H1 (cell line): ENCODE measurements around the gene RAET1L.

Experiments
- CEBPB ChIP-seq: IDR thresholded peaks from 2 replicates; pipeline ENCODE4 v1.6.1; 2012; ENCODE audit warnings: low read depth, low read length
- CHD1 ChIP-seq: IDR thresholded peaks from 2 replicates; pipeline ENCODE4 v1.6.1; 2012; ENCODE audit warnings: low read depth, low read length, improper control_type of control experiment
- EZH2 ChIP-seq: fragments of 200-600 bp; sonication (generic); IDR thresholded peaks from 2 replicates; pipeline ENCODE4 v1.7.1; 2012; ENCODE audit warnings: low read depth, mild to moderate bottlenecking, moderate library complexity, low read length, inconsistent platforms; ENCODE audit not compliant: severe bottlenecking
- FOSL1 ChIP-seq: IDR thresholded peaks from 2 replicates; pipeline ENCODE4 v1.6.1; 2011; ENCODE audit warnings: mild to moderate bottlenecking, low read depth, low read length, moderate library complexity; ENCODE audit not compliant: insufficient read depth
- HDAC6 ChIP-seq: IDR thresholded peaks from one replicate; pipeline ENCODE4 v1.7.1; 2012; ENCODE audit warnings: low read depth, mild to moderate bottlenecking, inconsistent platforms, low read length, moderate library complexity
- JUN ChIP-seq: IDR thresholded peaks from 2 replicates; pipeline ENCODE4 v1.6.1; 2011; ENCODE audit warnings: low read depth, mild to moderate bottlenecking, improper control_type of control experiment, low read length
- NRF1 ChIP-seq: IDR thresholded peaks from 2 replicates; pipeline ENCODE4 v1.6.1; 2011; ENCODE audit warnings: mild to moderate bottlenecking, low read depth, low read length, improper control_type of control experiment
- POLR2A ChIP-seq, 2 experiments: IDR thresholded peaks; 1 replicate in 1 of 2; 2 replicates in 1 of 2; pipeline ENCODE4 v1.6.1; 2011; ENCODE audit warnings: low read depth in 2 of 2, low read length in 2 of 2, mild to moderate bottlenecking in 2 of 2; ENCODE audit errors: control extremely low read depth in 1 of 2
- ZNF274 ChIP-seq: IDR thresholded peaks from 2 replicates; pipeline ENCODE4 v1.7.0; 2012; ENCODE audit warnings: low read length, borderline replicate concordance; ENCODE audit errors: extremely low read depth
- TF ChIP-seq, protein P1 (sequence below), 3 experiments: IDR thresholded peaks; 1 replicate in 2 of 3; 2 replicates in 1 of 3; pipeline versions ENCODE4 v1.5.1 to v1.6.1; 2011; ENCODE audit warnings: low read length in 3 of 3, mild to moderate bottlenecking in 3 of 3, inconsistent platforms in 2 of 3, low read depth in 1 of 3, moderate library complexity in 1 of 3; ENCODE audit not compliant: insufficient read depth in 1 of 3; ENCODE audit errors: control extremely low read depth in 1 of 3
- TF ChIP-seq, protein P2 (sequence below): IDR thresholded peaks from 2 replicates; pipeline ENCODE4 v1.6.1; 2011; ENCODE audit warnings: low read length, improper control_type of control experiment
- TF ChIP-seq, protein P3 (sequence below): IDR thresholded peaks from 2 replicates; pipeline ENCODE4 v1.6.1; 2012; ENCODE audit warnings: inconsistent platforms

DNA sequence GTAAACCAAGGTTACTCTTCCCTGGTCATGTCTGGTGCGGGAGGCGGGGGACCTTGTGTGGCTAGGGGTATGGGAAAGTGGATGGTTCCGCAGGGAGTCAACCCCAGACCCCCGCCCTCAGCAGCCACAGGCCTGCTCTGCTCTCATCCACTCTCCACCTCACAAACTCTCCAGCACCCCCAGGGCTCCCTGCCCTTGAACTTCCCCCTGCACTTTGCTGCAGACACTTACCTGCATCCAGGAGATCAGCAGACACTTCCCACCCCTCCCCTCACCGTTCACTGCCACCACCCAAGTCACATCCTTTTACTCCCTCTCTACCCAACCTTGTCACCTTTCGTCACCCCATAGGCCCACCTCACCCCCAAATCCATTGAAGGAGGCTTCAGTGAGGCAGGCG is 3.9 kb upstream of the RAET1L start:
- TF ChIP-seq, protein P1, sequence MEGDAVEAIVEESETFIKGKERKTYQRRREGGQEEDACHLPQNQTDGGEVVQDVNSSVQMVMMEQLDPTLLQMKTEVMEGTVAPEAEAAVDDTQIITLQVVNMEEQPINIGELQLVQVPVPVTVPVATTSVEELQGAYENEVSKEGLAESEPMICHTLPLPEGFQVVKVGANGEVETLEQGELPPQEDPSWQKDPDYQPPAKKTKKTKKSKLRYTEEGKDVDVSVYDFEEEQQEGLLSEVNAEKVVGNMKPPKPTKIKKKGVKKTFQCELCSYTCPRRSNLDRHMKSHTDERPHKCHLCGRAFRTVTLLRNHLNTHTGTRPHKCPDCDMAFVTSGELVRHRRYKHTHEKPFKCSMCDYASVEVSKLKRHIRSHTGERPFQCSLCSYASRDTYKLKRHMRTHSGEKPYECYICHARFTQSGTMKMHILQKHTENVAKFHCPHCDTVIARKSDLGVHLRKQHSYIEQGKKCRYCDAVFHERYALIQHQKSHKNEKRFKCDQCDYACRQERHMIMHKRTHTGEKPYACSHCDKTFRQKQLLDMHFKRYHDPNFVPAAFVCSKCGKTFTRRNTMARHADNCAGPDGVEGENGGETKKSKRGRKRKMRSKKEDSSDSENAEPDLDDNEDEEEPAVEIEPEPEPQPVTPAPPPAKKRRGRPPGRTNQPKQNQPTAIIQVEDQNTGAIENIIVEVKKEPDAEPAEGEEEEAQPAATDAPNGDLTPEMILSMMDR (IDR thresholded peaks at IDR 0.05; ENCODE audit: control extremely low read depth in 1 of 3, insufficient read depth in 1 of 3, low read depth in 1 of 3, low read length in 3 of 3) = no peak
- no peak for TF ChIP-seq JUN
- TF ChIP-seq POLR2A (IDR thresholded peaks at IDR 0.05; ENCODE audit: control extremely low read depth in 1 of 2, low read depth in 2 of 2, low read length in 2 of 2) = no peak
- TF ChIP-seq ZNF274 = no peak
- TF ChIP-seq, protein P2, sequence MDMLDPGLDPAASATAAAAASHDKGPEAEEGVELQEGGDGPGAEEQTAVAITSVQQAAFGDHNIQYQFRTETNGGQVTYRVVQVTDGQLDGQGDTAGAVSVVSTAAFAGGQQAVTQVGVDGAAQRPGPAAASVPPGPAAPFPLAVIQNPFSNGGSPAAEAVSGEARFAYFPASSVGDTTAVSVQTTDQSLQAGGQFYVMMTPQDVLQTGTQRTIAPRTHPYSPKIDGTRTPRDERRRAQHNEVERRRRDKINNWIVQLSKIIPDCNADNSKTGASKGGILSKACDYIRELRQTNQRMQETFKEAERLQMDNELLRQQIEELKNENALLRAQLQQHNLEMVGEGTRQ = no peak
- TF ChIP-seq, protein P3, sequence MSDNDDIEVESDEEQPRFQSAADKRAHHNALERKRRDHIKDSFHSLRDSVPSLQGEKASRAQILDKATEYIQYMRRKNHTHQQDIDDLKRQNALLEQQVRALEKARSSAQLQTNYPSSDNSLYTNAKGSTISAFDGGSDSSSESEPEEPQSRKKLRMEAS = no peak
- TF ChIP-seq EZH2 = no peak
- no peak for TF ChIP-seq NRF1
- TF ChIP-seq CEBPB = no peak
- no peak for TF ChIP-seq FOSL1
- no peak for TF ChIP-seq HDAC6
- TF ChIP-seq CHD1 = no peak
